Brain microvascular endothelial cell (primary cell): ENCODE results near the gene CXCR4.

Experiments used
- DNase-seq: peaks from one replicate; pipeline ENCODE4 v3.0.0-alpha.2; 2020
- H3K27ac ChIP-seq: fragments of 250-450 bp; sonication (Bioruptor Pico); 2 replicates; pipeline ENCODE4 v1.5.1; 2020; ENCODE audit warnings: mild to moderate bottlenecking, moderate library complexity
- H3K27me3 ChIP-seq: fragments of 250-450 bp; sonication (Bioruptor Pico); replicated peaks from 2 replicates; pipeline ENCODE4 v1.5.1; 2020; ENCODE audit warnings: mild to moderate bottlenecking
- H3K36me3 ChIP-seq: fragments of 250-450 bp; sonication (Bioruptor Pico); replicated peaks from 2 replicates; pipeline ENCODE4 v1.5.1; 2020; ENCODE audit warnings: mild to moderate bottlenecking
- H3K4me3 ChIP-seq: 2 replicates; pipeline ENCODE4 v1.5.1; 2011; ENCODE audit warnings: low read depth, mild to moderate bottlenecking, control low read depth, low read length, moderate library complexity
- CTCF ChIP-seq: IDR thresholded peaks from 2 replicates; pipeline ENCODE4 v1.5.1; 2011; ENCODE audit warnings: low read depth, mild to moderate bottlenecking, moderate library complexity, low read length, control low read depth, inconsistent platforms; ENCODE audit errors: missing control alignments
- in situ Hi-C: cut with HindIII; loops from 2 replicates; pipeline ENCODE4 v1.10.0; 2017; ENCODE audit warnings: low sequenced_read_pairs, low pct_ligation_motif_present

CXCR4 gene

GRCh38 chr2:136117909-136118818 is at the start of gene CXCR4:
TSS of gene CXCR4 (minus strand) at chr2:136118149. CDS start at chr2:136118060, 89 bp downstream.
- H3K27me3 ChIP-seq = peaks cover 45% of the 10 kb centered on the region
- peak; percentile 52 for TF ChIP-seq CTCF
- in situ Hi-C loops = no loop called here
- peak within 1 kb of the TSS; percentile 41 for H3K4me3 ChIP-seq
- no peaks in the 10 kb centered on the region for H3K36me3 ChIP-seq
- no peak for DNase-seq
- no peak within 1 kb of the TSS for H3K27ac ChIP-seq

- Histone ChIP-seq H3K27me3 (no peaks in the 10 kb centered on the region), H3K36me3 (no peaks in the 10 kb centered on the region), H3K27ac (no peak overlapping the region), H3K4me3 (no peak overlapping the region)
- in situ Hi-C loops = no loop called here
- no peak for DNase-seq
- TF ChIP-seq CTCF = no peak
These were observed 46.4 kb upstream of the CXCR4 start for GRCh38 chr2:136164280-136164776.

- DNase-seq = no peak
- Histone ChIP-seq H3K27ac (no peak overlapping the region), H3K36me3 (no peaks in the 10 kb centered on the region), H3K27me3 (no peaks in the 10 kb centered on the region), H3K4me3 (no peak overlapping the region)
- in situ Hi-C loops = no loop called here
- TF ChIP-seq CTCF = no peak
These were observed 44.5 kb upstream of the CXCR4 start for GRCh38 chr2:136162438-136162837.

- DNase-seq = no peak
- Histone ChIP-seq H3K36me3 (no peaks in the 10 kb centered on the region), H3K4me3 (no peak overlapping the region), H3K27me3 (no peaks in the 10 kb centered on the region), H3K27ac (no peak overlapping the region)
- no peak for TF ChIP-seq CTCF
- in situ Hi-C loops = no loop called here
These were observed 38.5 kb upstream of the CXCR4 start for GRCh38 chr2:136156411-136156810.

GRCh38 chr2:136154384-136154783 is 36.4 kb upstream of the CXCR4 start:
- TF ChIP-seq CTCF = no peak
- DNase-seq = no peak
- no peaks in the 10 kb centered on the region for H3K27me3 ChIP-seq
- no peak overlapping the region for H3K4me3 ChIP-seq
- no peak overlapping the region for H3K27ac ChIP-seq
- in situ Hi-C loops = no loop called here
- H3K36me3 ChIP-seq = no peaks in the 10 kb centered on the region
